Colonic mucosa (tissue), 4 donors: ENCODE measurements around the gene PGA3. TPM values are rescaled to one million over a fixed set of nuclear protein-coding genes. Genes with fewer than 3 reads are reported as not detected.

Source experiments
- DNase-seq: peaks from one replicate; pipeline ENCODE4 v3.0.0-alpha.2; 2020
- H3K27ac ChIP-seq: fragments of 200-600 bp; one replicate; pipeline ENCODE4 v1.8.0; 2021
- H3K27me3 ChIP-seq: fragments of 200-600 bp; one replicate; pipeline ENCODE4 v1.8.0; 2021
- H3K36me3 ChIP-seq: fragments of 200-600 bp; one replicate; pipeline ENCODE4 v1.8.0; 2021
- H3K4me1 ChIP-seq: fragments of 200-600 bp; one replicate; pipeline ENCODE4 v1.8.0; 2021; ENCODE audit warnings: mild to moderate bottlenecking
- H3K4me3 ChIP-seq: fragments of 200-600 bp; one replicate; pipeline ENCODE4 v1.8.0; 2021
- H3K9ac ChIP-seq, 2 donors: one replicate each; pipeline ENCODE4 v1.7.0; 2013; ENCODE audit warnings: control low read depth in 2 of 2, low read depth in 2 of 2, low read length in 2 of 2
- H3K9me3 ChIP-seq: fragments of 200-600 bp; one replicate; pipeline ENCODE4 v1.8.0; 2021
- intact Hi-C: fragments of 100-400 bp; cut with DNase I; formaldehyde crosslinking; loops from one replicate; pipeline ENCODE4 v1.14.1; 2022
- total RNA-seq, 2 donors: library from RNA; stranded (reverse); fragmentation: NEBNext Ultra II Directional in 1 of 2; extraction: Animal tissue kit (Norgen Biotek cat#: 25700) in 1 of 2; gene quantifications; one replicate each; pipeline ENCODE4 v1.2.1, GENCODE V29; 2021
- TF ChIP-seq, protein P1 (sequence below): fragments of 200-600 bp; IDR thresholded peaks from one replicate; pipeline ENCODE4 v1.8.0; 2022; ENCODE audit warnings: antibody characterized with exemption, mild to moderate bottlenecking
- donor health status: healthy.
- donor health status: DM: no; HTN: no; CAD: no.
- donor health status: DM: no; HTN: no; CAD: no.

The PGA3 gene
- total RNA-seq, 2 donors from 2014 or later = 0.35 TPM; not detected in 1

DNA sequence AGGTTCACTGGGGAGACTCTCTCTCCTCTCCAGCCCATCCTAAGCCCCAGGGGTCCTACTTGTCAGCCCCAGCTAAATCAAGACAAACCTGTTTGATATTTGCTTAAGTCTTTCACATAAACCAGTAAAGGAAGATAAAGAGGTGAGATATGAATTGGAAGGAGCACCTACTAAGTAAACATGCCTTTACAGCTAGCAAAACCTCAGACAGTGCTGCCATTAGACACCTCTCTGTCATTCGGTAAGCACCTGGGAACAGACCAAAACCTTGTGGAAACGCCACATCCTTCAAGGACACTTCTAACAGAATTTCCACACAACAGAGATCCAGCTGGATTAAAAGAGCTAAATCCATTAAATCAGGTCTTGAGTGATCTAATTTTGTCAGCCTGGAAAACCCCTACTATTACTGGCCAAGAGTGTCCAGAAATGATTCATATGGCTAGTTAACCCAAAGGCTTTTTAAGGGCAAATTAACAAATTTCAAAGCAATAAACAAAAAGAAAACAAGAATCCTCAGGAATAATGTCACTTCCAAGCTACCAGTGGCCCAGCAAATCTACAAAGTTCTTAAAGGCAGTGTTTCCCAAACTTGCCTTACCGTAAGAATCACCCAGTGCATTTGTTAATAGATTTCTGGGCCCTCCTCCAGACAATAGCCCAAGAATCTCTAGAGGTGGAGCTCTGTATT, 44.5 kb upstream of the PGA3 start:
- Histone ChIP-seq H3K9me3 (no peaks in the 10 kb centered on the region), H3K9ac (peak overlapping the region; percentile 12 to 28), H3K4me1 (peaks cover 4% of the 10 kb centered on the region), H3K27ac (peak overlapping the region; percentile 94), H3K4me3 (no peak overlapping the region), H3K27me3 (no peaks in the 10 kb centered on the region), H3K36me3 (no peaks in the 10 kb centered on the region)
- TF ChIP-seq, protein P1, sequence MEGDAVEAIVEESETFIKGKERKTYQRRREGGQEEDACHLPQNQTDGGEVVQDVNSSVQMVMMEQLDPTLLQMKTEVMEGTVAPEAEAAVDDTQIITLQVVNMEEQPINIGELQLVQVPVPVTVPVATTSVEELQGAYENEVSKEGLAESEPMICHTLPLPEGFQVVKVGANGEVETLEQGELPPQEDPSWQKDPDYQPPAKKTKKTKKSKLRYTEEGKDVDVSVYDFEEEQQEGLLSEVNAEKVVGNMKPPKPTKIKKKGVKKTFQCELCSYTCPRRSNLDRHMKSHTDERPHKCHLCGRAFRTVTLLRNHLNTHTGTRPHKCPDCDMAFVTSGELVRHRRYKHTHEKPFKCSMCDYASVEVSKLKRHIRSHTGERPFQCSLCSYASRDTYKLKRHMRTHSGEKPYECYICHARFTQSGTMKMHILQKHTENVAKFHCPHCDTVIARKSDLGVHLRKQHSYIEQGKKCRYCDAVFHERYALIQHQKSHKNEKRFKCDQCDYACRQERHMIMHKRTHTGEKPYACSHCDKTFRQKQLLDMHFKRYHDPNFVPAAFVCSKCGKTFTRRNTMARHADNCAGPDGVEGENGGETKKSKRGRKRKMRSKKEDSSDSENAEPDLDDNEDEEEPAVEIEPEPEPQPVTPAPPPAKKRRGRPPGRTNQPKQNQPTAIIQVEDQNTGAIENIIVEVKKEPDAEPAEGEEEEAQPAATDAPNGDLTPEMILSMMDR = no peak
- peak; percentile 57 for DNase-seq
- intact Hi-C loops = no loop called here

GRCh38 chr11:61160487-61161189, 42.7 kb upstream of the PGA3 start:
- H3K36me3 ChIP-seq = no peaks in the 10 kb centered on the region
- TF ChIP-seq, protein P1 = no peak
- peaks cover 3% of the 10 kb centered on the region for H3K4me1 ChIP-seq
- no peak for DNase-seq
- peak overlapping the region; percentile 68 to 80 for H3K9ac ChIP-seq
- peak overlapping the region; percentile 94 for H3K27ac ChIP-seq
- intact Hi-C loops = no loop called here
- no peaks in the 10 kb centered on the region for H3K9me3 ChIP-seq
- H3K4me3 ChIP-seq = peak overlapping the region; percentile 51
- H3K27me3 ChIP-seq = no peaks in the 10 kb centered on the region

DNA sequence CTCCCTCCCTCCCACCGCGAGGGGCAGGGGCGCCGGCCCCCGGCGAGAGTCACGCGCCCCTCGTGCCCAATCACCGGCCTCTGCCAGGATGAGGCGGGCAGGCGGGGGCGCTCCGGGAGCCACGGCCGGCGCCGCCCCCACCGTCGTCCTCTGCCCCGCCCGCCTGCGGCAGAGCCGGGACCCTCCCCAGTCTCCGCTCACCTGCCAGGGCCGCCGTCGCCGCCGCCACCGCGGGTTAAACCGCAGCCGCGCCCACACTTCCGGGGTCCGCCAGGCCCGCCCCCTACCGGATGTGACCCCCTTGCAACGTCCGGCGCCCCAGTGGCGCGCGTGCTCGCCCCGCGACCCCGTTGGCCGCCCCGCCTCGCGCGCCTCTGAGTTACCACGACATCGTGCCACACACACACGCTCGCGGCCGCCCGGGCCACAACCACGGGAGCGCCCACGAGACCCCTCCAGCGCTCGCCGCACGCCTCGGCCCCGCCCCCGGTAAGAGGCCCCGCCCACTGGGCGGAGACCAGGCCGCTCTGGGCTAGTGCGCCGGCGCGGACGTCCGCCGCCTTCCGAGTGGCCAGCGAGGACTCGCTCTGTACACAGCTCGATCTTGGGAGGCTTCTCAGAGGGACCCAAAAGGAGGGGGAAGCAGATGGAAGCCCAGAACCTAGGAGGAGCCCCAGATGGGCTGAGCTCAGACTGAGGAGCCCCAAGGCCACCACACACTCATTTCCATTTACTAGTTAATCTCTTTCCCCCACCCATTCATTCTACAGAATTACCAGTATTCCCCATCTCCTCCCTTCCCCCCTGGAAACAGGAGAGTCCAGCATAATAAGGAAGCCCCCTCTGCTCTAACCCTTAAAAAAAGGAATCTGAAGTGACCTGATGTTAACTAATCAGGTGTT, 41.9 kb upstream of the PGA3 start, which contains the start of gene VPS37C:
VPS37C (minus strand) TSS at position 237 of the 902 bp plus-strand sequence. CDS start 22,597 bp downstream, outside the sequence.
- Histone ChIP-seq H3K4me3 (peak within 1 kb of the TSS; percentile 51), H3K4me1 (peaks cover 3% of the 10 kb centered on the region), H3K9ac (peak within 1 kb of the TSS; percentile 68 to 80), H3K27ac (peak within 1 kb of the TSS; percentile 94), H3K27me3 (no peaks in the 10 kb centered on the region), H3K36me3 (no peaks in the 10 kb centered on the region), H3K9me3 (no peaks in the 10 kb centered on the region)
- intact Hi-C loops = no loop called here
- TF ChIP-seq, protein P1 = no peak
- peak; percentile 93 for DNase-seq

- no peaks in the 10 kb centered on the region for H3K36me3 ChIP-seq
- peak overlapping the region; percentile 51 for H3K4me3 ChIP-seq
- H3K27me3 ChIP-seq = no peaks in the 10 kb centered on the region
- no peak for DNase-seq
- intact Hi-C loops = no loop called here
- H3K27ac ChIP-seq = peak overlapping the region; percentile 94
- peaks cover 3% of the 10 kb centered on the region for H3K4me1 ChIP-seq
- peak overlapping the region; percentile 20 to 80 for H3K9ac ChIP-seq
- H3K9me3 ChIP-seq = no peaks in the 10 kb centered on the region
- TF ChIP-seq, protein P1 = no peak
Measured at GRCh38 chr11:61162092-61162941, 41.0 kb upstream of the PGA3 start.
